Kidney (tissue), 14 donors: ENCODE data around the gene TRAFD1. TPM values are rescaled to one million over a fixed set of nuclear protein-coding genes. Genes with fewer than 3 reads are reported as not detected.

Experiments used
- DNase-seq, 5 donors: peaks; one replicate each; pipeline ENCODE4 v3.0.0-alpha.2; 2013 to 2020
- FAIRE-seq: peaks from 2 replicates; lab custom pipeline; 2012; peaks lifted over from hg19 to GRCh38; lab: Jason Lieb, UNC
- H3K27ac ChIP-seq, 2 donors: one replicate each; pipeline ENCODE4 v1.7.0; 2013; ENCODE audit warnings: low read depth in 2 of 2, low read length in 2 of 2, inconsistent platforms in 1 of 2
- H3K27me3 ChIP-seq: one replicate; pipeline ENCODE4 v1.7.1; 2013; ENCODE audit warnings: low read length, inconsistent platforms; ENCODE audit not compliant: control insufficient read depth, insufficient read depth
- H3K36me3 ChIP-seq, 3 donors: one replicate each; pipeline versions ENCODE4 v1.7.0 to v1.7.1; 2013; ENCODE audit warnings: low read length in 3 of 3, control low read depth in 1 of 3, inconsistent platforms in 1 of 3; ENCODE audit not compliant: insufficient read depth in 3 of 3, control insufficient read depth in 2 of 3
- H3K4me1 ChIP-seq, 3 donors: one replicate each; pipeline versions ENCODE4 v1.7.0 to v1.7.1; 2013; ENCODE audit warnings: low read length in 3 of 3, inconsistent platforms in 1 of 3, low read depth in 1 of 3; ENCODE audit not compliant: control insufficient read depth in 2 of 3, insufficient read depth in 2 of 3
- H3K4me3 ChIP-seq, 3 donors: one replicate each; pipeline versions ENCODE4 v1.7.0 to v1.8.1; 2013; ENCODE audit warnings: low read length in 3 of 3, control low read depth in 1 of 3, inconsistent platforms in 1 of 3
- H3K9ac ChIP-seq, 3 donors: one replicate each; pipeline versions ENCODE4 v1.7.0 to v1.7.1; 2013; ENCODE audit warnings: low read length in 3 of 3, control low read depth in 1 of 3, inconsistent platforms in 1 of 3
- H3K9me3 ChIP-seq, 3 donors: one replicate each; pipeline versions ENCODE4 v1.7.0 to v1.7.1; 2013; ENCODE audit warnings: low read length in 3 of 3, control low read depth in 1 of 3, inconsistent platforms in 1 of 3; ENCODE audit not compliant: control insufficient read depth in 2 of 3, insufficient read depth in 1 of 3
- intact Hi-C: fragments of 100-400 bp; cut with DNase I; formaldehyde crosslinking; loops from one replicate; pipeline ENCODE4 v1.11.1; 2022
- polyA plus RNA-seq: library from polyadenylated mRNA; stranded (reverse); fragments of 350-450 nt; fragmentation: Illumina TruSeq; extraction: RNeasy Lipid Tissue Mini Kit (QIAGEN cat#74804); gene quantifications from one replicate; pipeline ENCODE4 v1.2.3, GENCODE V29; 2014; ENCODE audit warnings: low read depth, low replicate concordance; ENCODE audit not compliant: insufficient read depth
- total RNA-seq: library from RNA; stranded (reverse); fragmentation: NEBNext Ultra II Directional; extraction: Animal tissue kit (Norgen Biotek cat#: 25700); gene quantifications from one replicate; pipeline ENCODE4 v1.2.1, GENCODE V29; 2021
- TF ChIP-seq, protein P1 (sequence below): IDR thresholded peaks from 3 replicates; pipeline ENCODE4 v1.5.1; 2012; ENCODE audit warnings: mild to moderate bottlenecking, moderate library complexity, borderline replicate concordance; ENCODE audit not compliant: insufficient read depth; ENCODE audit errors: extremely low read depth
- donor health status: control.
- donor health status: control.
- donor health status: control.
- donor health status: control.
- donor health status: control.
- donor health status: DM: yes; HTN: yes; CAD: no.
- donor health status: Normal renal cell carcinoma (clear cell type).

The TRAFD1 gene
- total and polyA plus RNA-seq, 2 donors from 2014 or later = 16.4 to 27.1 TPM

DNA sequence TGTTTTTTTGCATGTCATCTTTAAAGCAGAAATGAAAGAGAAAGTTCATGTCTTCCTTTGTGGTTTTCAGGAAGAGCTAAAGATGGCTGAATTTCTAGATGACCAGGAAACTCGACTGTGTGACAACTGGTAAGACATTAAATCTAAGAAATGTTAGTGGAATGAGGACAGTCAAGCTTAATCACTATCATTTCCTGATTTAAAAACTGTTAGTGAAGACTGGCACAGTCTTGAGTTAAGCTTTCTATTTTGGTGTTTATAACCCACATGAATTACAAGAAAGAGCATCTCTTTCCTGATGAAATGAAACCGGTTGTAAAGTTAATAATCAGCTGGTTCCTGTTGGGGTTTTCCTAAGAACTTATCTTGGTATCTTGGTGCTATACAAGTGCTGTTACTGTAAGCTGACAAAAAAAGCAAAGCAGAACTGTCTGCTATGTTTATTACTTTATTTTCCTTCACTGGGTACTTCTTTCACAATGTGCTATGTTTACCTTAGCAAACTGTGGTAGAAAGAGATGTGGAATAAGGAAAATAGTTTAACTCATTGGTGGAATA lies 5.2 kb downstream of the TRAFD1 start:
- TF ChIP-seq, protein P1, sequence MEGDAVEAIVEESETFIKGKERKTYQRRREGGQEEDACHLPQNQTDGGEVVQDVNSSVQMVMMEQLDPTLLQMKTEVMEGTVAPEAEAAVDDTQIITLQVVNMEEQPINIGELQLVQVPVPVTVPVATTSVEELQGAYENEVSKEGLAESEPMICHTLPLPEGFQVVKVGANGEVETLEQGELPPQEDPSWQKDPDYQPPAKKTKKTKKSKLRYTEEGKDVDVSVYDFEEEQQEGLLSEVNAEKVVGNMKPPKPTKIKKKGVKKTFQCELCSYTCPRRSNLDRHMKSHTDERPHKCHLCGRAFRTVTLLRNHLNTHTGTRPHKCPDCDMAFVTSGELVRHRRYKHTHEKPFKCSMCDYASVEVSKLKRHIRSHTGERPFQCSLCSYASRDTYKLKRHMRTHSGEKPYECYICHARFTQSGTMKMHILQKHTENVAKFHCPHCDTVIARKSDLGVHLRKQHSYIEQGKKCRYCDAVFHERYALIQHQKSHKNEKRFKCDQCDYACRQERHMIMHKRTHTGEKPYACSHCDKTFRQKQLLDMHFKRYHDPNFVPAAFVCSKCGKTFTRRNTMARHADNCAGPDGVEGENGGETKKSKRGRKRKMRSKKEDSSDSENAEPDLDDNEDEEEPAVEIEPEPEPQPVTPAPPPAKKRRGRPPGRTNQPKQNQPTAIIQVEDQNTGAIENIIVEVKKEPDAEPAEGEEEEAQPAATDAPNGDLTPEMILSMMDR = no peak
- intact Hi-C loops = no loop called here
- Histone ChIP-seq H3K9ac (no peak overlapping the region), H3K9me3 (no peaks in the 10 kb centered on the region), H3K27me3 (no peaks in the 10 kb centered on the region), H3K4me1 (peaks cover 0 to 18% (median 10%) of the 10 kb centered on the region in 3 donors), H3K4me3 (peak overlapping the region in 2 of 3 donors; percentile 6 to 23), H3K36me3 (peaks cover 7% of the 10 kb centered on the region in 3 donors), H3K27ac (peak overlapping the region; percentile 14 to 78)
- DNase-seq (no peak), FAIRE-seq (no peak)

- intact Hi-C loops = no loop called here
- no peak overlapping the region for H3K4me3 ChIP-seq
- no peak overlapping the region for H3K9ac ChIP-seq
- H3K27ac ChIP-seq = no peak overlapping the region
- FAIRE-seq (no peak), DNase-seq (no peak)
- H3K36me3 ChIP-seq = peaks cover 7 to 18% (median 10%) of the 10 kb centered on the region in 3 donors
- H3K4me1 ChIP-seq = peaks cover 0 to 13% (median 6%) of the 10 kb centered on the region in 3 donors
- H3K9me3 ChIP-seq = no peaks in the 10 kb centered on the region
- H3K27me3 ChIP-seq = no peaks in the 10 kb centered on the region
- TF ChIP-seq, protein P1 = no peak
Measured at GRCh38 chr12:112131686-112132085, 6.3 kb downstream of the TRAFD1 start.

GRCh38 chr12:112133418-112133817 lies 8.1 kb downstream of the TRAFD1 start:
- H3K27ac ChIP-seq = no peak overlapping the region
- H3K4me3 ChIP-seq = no peak overlapping the region
- peaks cover 0 to 13% (median 6%) of the 10 kb centered on the region in 3 donors for H3K4me1 ChIP-seq
- H3K27me3 ChIP-seq = no peaks in the 10 kb centered on the region
- no peak for DNase-seq
- FAIRE-seq = no peak
- intact Hi-C loops = no loop called here
- H3K9ac ChIP-seq = no peak overlapping the region
- H3K9me3 ChIP-seq = no peaks in the 10 kb centered on the region
- H3K36me3 ChIP-seq = peaks cover 7 to 26% (median 13%) of the 10 kb centered on the region in 3 donors
- TF ChIP-seq, protein P1 = no peak
